ENCODE results near the gene TARBP1.

GRCh38 chr1:234427950-234428646 lies 50.9 kb downstream of the TARBP1 start:
- TF ChIP-seq POLR2A (IDR thresholded peaks at IDR 0.05) (no peak), CTCF (IDR thresholded peaks at IDR 0.05) (no peak)

All from adrenal gland (tissue), 5 donors.